Measurements from ENCODE around the gene CBLL1. TPM values are rescaled to one million over a fixed set of nuclear protein-coding genes. Genes with fewer than 3 reads are reported as not detected.

CBLL1 gene
- total RNA-seq, 2 donors from 2014 or later = 15.0 to 16.2 TPM

GRCh38 chr7:107788216-107788615, 44.3 kb downstream of the CBLL1 start:
- no peak overlapping the region for H3K4me3 ChIP-seq
- WGBS, 2 donors = 86 to 94% methylated on average over 1 of the region's 1 CpG
- intact Hi-C loops (cut with DNase I) = no loop called here
- ATAC-seq = no peak
- no peaks in the 10 kb centered on the region for H3K9me3 ChIP-seq
- H3K4me1 ChIP-seq = no peaks in the 10 kb centered on the region
- no peak for DNase-seq
- H3K27ac ChIP-seq = no peak overlapping the region
- no peaks in the 10 kb centered on the region for H3K36me3 ChIP-seq (replicated peaks in 1 of 2; ENCODE audit: insufficient read depth in 1 of 2, low read depth in 2 of 2)
- no peaks in the 10 kb centered on the region for H3K27me3 ChIP-seq
- TF ChIP-seq CTCF (IDR thresholded peaks at IDR 0.05) (no peak), POLR2A (IDR thresholded peaks at IDR 0.05) (no peak)

- Histone ChIP-seq H3K9me3 (no peaks in the 10 kb centered on the region), H3K4me1 (no peaks in the 10 kb centered on the region), H3K27me3 (no peaks in the 10 kb centered on the region), H3K4me3 (no peak overlapping the region), H3K36me3 (replicated peaks in 1 of 2; ENCODE audit: insufficient read depth in 1 of 2, low read depth in 2 of 2) (no peaks in the 10 kb centered on the region), H3K27ac (no peak overlapping the region)
- WGBS, 2 donors = 64 to 67% methylated on average over 3 of the region's 3 CpGs
- intact Hi-C loops (cut with DNase I) = no loop called here
- ATAC-seq (no peak), DNase-seq (no peak)
- no peak for TF ChIP-seq CTCF (IDR thresholded peaks at IDR 0.05)
- no peak for TF ChIP-seq POLR2A (IDR thresholded peaks at IDR 0.05)
These were observed 44.7 kb downstream of the CBLL1 start for GRCh38 chr7:107788662-107789061.

- H3K4me1 ChIP-seq = no peaks in the 10 kb centered on the region
- no peaks in the 10 kb centered on the region for H3K27me3 ChIP-seq
- H3K9me3 ChIP-seq = no peaks in the 10 kb centered on the region
- ATAC-seq (no peak), DNase-seq (no peak)
- WGBS, 2 donors = 87 to 88% methylated on average over 6 of the region's 6 CpGs
- H3K4me3 ChIP-seq = no peak overlapping the region
- intact Hi-C loops (cut with DNase I) = loop anchor here (10.0 kb wide), 1 partner anchor 65 kb away; no protein-coding TSS in a partner anchor
- H3K36me3 ChIP-seq (replicated peaks in 1 of 2; ENCODE audit: insufficient read depth in 1 of 2, low read depth in 2 of 2) = no peaks in the 10 kb centered on the region
- TF ChIP-seq CTCF (IDR thresholded peaks at IDR 0.05) (no peak), POLR2A (IDR thresholded peaks at IDR 0.05) (no peak)
- no peak overlapping the region for H3K27ac ChIP-seq
These were observed 45.7 kb downstream of the CBLL1 start for GRCh38 chr7:107789647-107790046.

GRCh38 chr7:107792364-107792763, 48.4 kb downstream of the CBLL1 start:
- Histone ChIP-seq H3K27ac (no peak overlapping the region), H3K4me3 (no peak overlapping the region), H3K27me3 (no peaks in the 10 kb centered on the region), H3K36me3 (replicated peaks in 1 of 2; ENCODE audit: insufficient read depth in 1 of 2, low read depth in 2 of 2) (no peaks in the 10 kb centered on the region), H3K4me1 (no peaks in the 10 kb centered on the region), H3K9me3 (no peaks in the 10 kb centered on the region)
- intact Hi-C loops (cut with DNase I) = loop anchor here (10.0 kb wide), 1 partner anchor 62 kb away; no protein-coding TSS in a partner anchor
- no peak for TF ChIP-seq CTCF (IDR thresholded peaks at IDR 0.05)
- TF ChIP-seq POLR2A (IDR thresholded peaks at IDR 0.05) = no peak
- DNase-seq (no peak), ATAC-seq (no peak)
- WGBS, 2 donors = 81 to 83% methylated on average over 6 of the region's 6 CpGs

- Histone ChIP-seq H3K4me1 (peaks cover 14% of the 10 kb centered on the region), H3K27me3 (no peaks in the 10 kb centered on the region), H3K4me3 (no peak overlapping the region), H3K27ac (peak overlapping the region in 3 of 4 donors; percentile 13 to 62 (median 45)), H3K36me3 (replicated peaks in 1 of 2; ENCODE audit: insufficient read depth in 1 of 2, low read depth in 2 of 2) (no peaks in the 10 kb centered on the region), H3K9me3 (no peaks in the 10 kb centered on the region)
- intact Hi-C loops (cut with DNase I) = loop anchor here (10.0 kb wide), 1 partner anchor 55 kb away; no protein-coding TSS in a partner anchor
- TF ChIP-seq CTCF (IDR thresholded peaks at IDR 0.05) = no peak
- no peak for TF ChIP-seq POLR2A (IDR thresholded peaks at IDR 0.05)
- ATAC-seq = peak; percentile 83
- 12 to 16% methylated on average over 6 of the region's 6 CpGs for WGBS, 2 donors
- peak in 3 of 4 donors; percentile 12 to 38 (median 14) for DNase-seq
These were observed 55.8 kb downstream of the CBLL1 start for GRCh38 chr7:107799647-107800264.

Data from body of pancreas (tissue), 4 donors.